Stimulated activated effector memory CD8-positive, alpha-beta T cell treated with anti-CD3 and anti-CD28 coated beads, Interleukin-12 subunit alpha, Interleukin-12 subunit beta, amount 100 ng/mL, for 72 hours (primary cell): ENCODE measurements around the gene LRFN3.

Experiments used
- ATAC-seq: fragments of 150-1000 bp; cut with Tn5 transposase; 2 replicates; pipeline ENCODE4 v1.10.0; 2021
- DNase-seq, 2 donors: peaks; one replicate each; pipeline ENCODE4 v3.0.0; 2021 to 2022; ENCODE audit warnings: low spot score in 2 of 2
- H3K27ac Mint-ChIP-seq: one replicate; pipeline ENCODE4 v1.8.0; 2022; ENCODE audit warnings: mild to moderate bottlenecking, mixed read lengths
- H3K36me3 Mint-ChIP-seq: one replicate; pipeline ENCODE4 v1.8.0; 2022; ENCODE audit warnings: mild to moderate bottlenecking, mixed read lengths
- H3K4me1 Mint-ChIP-seq: one replicate; pipeline ENCODE4 v1.8.0; 2022; ENCODE audit warnings: mixed read lengths
- H3K4me3 Mint-ChIP-seq: one replicate; pipeline ENCODE4 v1.8.0; 2022; ENCODE audit warnings: mild to moderate bottlenecking, mixed read lengths
- H3K9me3 Mint-ChIP-seq: one replicate; pipeline ENCODE4 v1.8.0; 2022; ENCODE audit warnings: mixed read lengths

Gene LRFN3

GRCh38 chr19:35919306-35919705, 16.9 kb upstream of the LRFN3 start:
- DNase-seq (no peak), ATAC-seq (no peak)
- H3K27ac Mint-ChIP-seq = no peak overlapping the region
- peaks cover 7% of the 10 kb centered on the region for H3K4me1 Mint-ChIP-seq
- no peaks in the 10 kb centered on the region for H3K9me3 Mint-ChIP-seq
- H3K4me3 Mint-ChIP-seq = no peak overlapping the region
- no peaks in the 10 kb centered on the region for H3K36me3 Mint-ChIP-seq

- Mint-ChIP-seq H3K4me1 (no peaks in the 10 kb centered on the region), H3K27ac (no peak overlapping the region), H3K9me3 (peaks cover 8% of the 10 kb centered on the region), H3K36me3 (no peaks in the 10 kb centered on the region), H3K4me3 (no peak overlapping the region)
- DNase-seq = no peak
- no peak for ATAC-seq
Measured at GRCh38 chr19:35921012-35921411, 15.2 kb upstream of the LRFN3 start.

DNA sequence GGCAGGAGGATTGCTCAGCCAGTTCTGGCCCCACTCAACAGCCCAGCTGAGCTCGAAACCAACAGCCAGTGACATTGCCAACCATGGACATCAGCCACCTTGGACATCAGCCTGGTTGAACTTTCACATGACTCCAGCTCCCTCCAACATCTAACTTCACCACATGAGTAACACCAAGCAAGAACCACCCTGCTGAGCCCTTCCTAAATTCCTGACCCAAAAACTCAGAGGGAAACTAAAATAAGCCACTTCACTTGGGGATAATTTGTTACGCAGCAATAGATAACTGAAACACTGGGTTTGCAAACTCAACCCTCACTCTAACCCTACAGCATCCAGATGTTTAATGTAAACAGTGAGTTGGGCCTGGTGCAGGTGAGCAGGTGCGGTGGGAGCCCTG, 10.7 kb upstream of the LRFN3 start:
- Mint-ChIP-seq H3K9me3 (peaks cover 11% of the 10 kb centered on the region), H3K27ac (peak overlapping the region; percentile 61)
- DNase-seq = no peak

DNA sequence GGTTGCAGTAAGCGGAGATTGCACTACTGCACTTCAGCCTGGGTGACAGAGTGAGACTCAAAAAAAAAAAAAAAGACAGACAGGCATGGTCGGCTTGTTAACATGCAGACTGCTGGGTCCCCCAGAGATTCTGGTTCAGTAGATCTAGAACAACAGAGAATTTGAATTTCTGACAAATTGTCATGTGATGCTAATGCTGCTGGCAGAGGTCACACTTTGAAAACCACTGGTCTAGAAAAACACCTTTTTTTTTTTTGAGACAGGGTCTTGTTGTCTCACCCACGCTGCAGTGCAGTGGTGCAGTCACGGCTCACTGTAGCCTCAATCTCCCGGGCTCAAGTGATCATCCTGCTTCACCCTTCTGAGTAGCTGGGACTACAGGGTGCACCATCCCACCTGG, 7.7 kb upstream of the LRFN3 start:
- ATAC-seq = no peak
- Mint-ChIP-seq H3K9me3 (peaks cover 11% of the 10 kb centered on the region), H3K4me3 (no peak overlapping the region), H3K36me3 (no peaks in the 10 kb centered on the region), H3K4me1 (peaks cover 36% of the 10 kb centered on the region), H3K27ac (no peak overlapping the region)
- DNase-seq = no peak

More for the DNA sequence above, 10.7 kb upstream of the LRFN3 start:
- no peaks in the 10 kb centered on the region for H3K36me3 Mint-ChIP-seq
- no peak for ATAC-seq
- peaks cover 22% of the 10 kb centered on the region for H3K4me1 Mint-ChIP-seq
- no peak overlapping the region for H3K4me3 Mint-ChIP-seq

DNA sequence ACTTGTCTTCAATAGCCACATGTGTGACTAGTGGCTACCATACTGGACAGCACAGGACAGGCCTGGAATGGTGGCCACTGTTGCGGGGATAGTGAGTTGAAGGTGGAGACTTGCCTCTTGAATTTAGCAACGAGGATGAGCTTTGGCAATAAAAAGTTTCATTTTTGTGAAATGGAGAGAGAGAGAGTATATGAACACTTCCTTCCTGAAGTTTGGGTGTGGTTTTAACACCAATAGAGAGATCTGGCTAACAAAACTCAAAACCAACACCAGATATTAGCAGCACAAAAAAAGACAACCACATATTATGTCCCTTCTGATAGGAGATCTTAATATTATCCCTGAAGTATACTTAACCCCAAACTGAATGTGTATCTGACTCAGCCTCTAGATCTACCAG, 6.3 kb upstream of the LRFN3 start:
- Mint-ChIP-seq H3K9me3 (peaks cover 11% of the 10 kb centered on the region), H3K27ac (peak overlapping the region; percentile 92), H3K4me1 (peaks cover 36% of the 10 kb centered on the region), H3K36me3 (no peaks in the 10 kb centered on the region), H3K4me3 (peak overlapping the region; percentile 61)
- ATAC-seq (peak; percentile 4), DNase-seq (no peak)

DNA sequence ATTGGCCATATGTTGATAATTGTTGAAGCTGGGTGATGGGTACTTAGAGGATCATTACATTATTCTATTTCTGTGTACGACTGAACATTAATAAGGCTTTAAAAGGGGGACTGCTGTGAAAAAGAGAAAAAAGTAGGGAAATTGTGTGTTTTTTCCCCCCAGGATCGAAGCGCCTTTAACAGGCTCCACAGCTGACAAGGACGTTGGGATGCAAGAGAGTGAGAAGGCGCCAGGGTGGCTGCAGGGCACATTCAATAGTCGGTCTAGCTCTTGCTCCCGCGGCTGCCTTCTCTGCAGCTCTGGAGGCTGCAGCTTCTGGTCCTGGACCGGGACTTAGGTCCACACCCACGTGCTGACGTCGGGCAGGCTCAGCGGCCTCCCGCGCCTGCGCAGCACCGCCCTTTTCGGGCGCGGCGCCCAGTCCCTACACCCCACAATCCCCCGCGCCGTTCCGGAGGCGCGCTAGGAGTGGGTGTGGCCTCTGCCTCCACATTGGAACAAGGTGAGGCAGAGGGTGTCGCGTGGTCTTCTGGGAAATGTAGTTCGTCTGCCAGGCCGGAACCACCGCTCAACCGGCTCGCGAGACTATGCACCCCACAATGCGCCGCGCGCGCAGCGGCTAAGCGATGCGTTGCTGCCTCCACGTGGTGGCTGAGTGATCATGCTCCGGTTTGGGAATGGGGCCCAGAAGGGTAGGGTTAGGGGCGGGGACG, 4.9 kb upstream of the LRFN3 start:
- Mint-ChIP-seq H3K9me3 (no peaks in the 10 kb centered on the region), H3K36me3 (no peaks in the 10 kb centered on the region), H3K4me1 (peaks cover 47% of the 10 kb centered on the region), H3K27ac (peak overlapping the region; percentile 1), H3K4me3 (peak overlapping the region; percentile 58)
- peak; percentile 98 for ATAC-seq
- peak; percentile 97 to 99 for DNase-seq

GRCh38 chr19:35931874-35932202, 4.3 kb upstream of the LRFN3 start:
- H3K4me1 Mint-ChIP-seq = peaks cover 43% of the 10 kb centered on the region
- no peaks in the 10 kb centered on the region for H3K9me3 Mint-ChIP-seq
- peak overlapping the region; percentile 58 for H3K4me3 Mint-ChIP-seq
- no peak overlapping the region for H3K27ac Mint-ChIP-seq
- no peaks in the 10 kb centered on the region for H3K36me3 Mint-ChIP-seq
- ATAC-seq = peak; percentile 2
- DNase-seq = no peak

DNA sequence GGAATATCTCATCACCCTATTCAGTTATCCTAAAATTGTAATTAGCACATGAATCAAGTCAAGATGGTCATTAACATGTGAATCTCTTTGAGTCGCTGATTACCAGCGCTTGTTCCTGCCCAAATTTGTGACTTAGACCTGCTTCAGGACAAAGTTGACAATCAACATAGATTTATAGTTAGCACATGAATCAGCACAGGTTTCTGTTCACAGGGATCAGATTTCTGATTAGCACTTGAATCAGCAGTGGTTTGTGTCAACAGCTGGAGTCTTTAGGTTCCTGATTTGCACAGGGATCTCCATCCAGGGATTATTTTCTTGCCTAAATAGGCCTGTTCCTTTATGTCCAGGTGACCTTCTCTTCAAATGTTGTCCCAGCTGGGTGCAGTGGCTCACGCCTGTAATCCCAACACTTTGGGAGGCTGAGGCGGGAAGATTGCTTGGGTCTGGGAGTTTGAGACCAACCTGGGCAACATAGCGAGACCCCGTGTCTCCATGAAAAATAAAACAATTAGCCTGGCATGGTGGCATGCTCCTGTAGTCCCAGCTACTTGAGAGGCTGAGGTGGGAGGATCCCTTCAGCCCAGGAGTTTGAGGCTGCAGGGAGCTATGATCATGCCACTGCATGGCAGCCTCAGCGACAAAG, 3.8 kb upstream of the LRFN3 start:
- DNase-seq (no peak), ATAC-seq (no peak)
- H3K9me3 Mint-ChIP-seq = no peaks in the 10 kb centered on the region
- H3K27ac Mint-ChIP-seq = no peak overlapping the region
- H3K4me3 Mint-ChIP-seq = no peak overlapping the region
- no peaks in the 10 kb centered on the region for H3K36me3 Mint-ChIP-seq
- H3K4me1 Mint-ChIP-seq = peaks cover 42% of the 10 kb centered on the region

DNA sequence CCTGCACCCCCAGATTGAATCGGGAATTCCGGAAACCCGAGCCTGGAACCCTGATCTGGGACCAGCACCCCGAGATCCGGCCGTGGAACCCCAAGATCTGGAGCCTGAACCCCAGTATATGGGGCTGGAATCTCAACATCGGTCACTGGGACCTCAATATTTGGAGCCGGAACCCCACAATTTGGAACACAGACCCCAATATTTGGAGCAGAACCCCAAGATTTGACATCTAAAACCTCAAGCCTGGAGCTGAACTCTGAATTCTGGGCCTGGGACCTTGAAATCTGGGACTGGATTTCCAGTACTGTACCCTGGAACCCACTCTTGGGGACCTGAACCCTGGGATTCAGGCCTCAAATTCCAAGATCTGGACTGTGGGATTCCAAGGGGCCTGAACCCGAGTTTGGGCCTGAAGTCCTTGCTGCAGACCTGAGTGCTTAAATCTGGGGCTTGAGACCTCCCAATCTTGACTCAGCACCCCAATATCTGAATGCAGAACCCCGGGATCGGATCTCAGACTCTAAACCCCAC, 629 bp downstream of the LRFN3 start:
- no peaks in the 10 kb centered on the region for H3K36me3 Mint-ChIP-seq
- peaks cover 40% of the 10 kb centered on the region for H3K4me1 Mint-ChIP-seq
- no peaks in the 10 kb centered on the region for H3K9me3 Mint-ChIP-seq
- H3K27ac Mint-ChIP-seq = no peak overlapping the region
- ATAC-seq (no peak), DNase-seq (no peak)
- H3K4me3 Mint-ChIP-seq = peak overlapping the region; percentile 89

DNA sequence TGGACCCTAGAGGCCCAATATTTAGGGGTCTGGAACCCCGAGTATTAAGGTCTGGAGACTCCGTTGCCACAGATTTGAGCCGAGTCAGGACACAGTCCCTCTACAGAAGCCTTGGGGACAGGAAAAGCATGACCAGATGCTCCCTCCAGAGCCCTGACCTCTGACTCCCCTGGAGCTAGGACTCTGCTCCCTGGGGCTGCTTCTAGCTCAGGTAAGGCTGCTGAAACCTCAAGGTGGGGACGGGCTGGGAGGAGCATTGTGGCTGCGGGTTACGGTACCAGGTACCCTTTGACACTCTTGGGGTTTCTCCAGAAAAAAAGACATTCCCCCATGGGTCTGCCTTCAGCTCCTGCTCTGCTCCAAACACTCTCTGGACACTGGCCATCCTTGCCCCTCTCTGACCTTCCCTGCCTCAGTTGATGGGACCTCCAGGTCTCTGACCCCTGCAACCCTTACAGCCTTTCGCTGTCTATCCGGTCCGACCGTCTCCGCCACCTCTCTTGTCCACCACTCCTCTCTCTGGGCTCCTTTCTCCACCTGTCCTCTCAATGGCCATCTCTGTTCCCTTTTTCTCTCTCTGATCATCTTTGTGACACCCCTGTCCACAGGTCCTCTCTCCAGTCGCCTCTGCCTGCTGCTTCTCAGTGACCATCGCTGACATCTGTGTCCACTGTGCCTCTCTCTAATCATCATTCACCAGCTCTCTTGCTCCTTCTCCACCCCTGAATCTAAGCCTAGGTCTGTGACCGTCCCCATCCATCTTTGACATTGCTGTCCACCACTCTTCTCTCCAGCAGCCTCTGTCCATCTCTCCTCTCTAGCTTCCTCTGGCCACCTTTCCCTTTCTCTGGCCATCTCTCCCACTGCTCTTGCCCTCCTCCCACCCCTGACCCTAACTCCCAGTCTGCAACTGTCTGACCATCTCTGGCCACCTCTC, 1.4 kb downstream of the LRFN3 start:
- H3K9me3 Mint-ChIP-seq = no peaks in the 10 kb centered on the region
- H3K4me3 Mint-ChIP-seq = peak overlapping the region; percentile 89
- H3K4me1 Mint-ChIP-seq = peaks cover 36% of the 10 kb centered on the region
- H3K36me3 Mint-ChIP-seq = no peaks in the 10 kb centered on the region
- ATAC-seq (peak; percentile 1), DNase-seq (no peak)
- peak overlapping the region; percentile 64 for H3K27ac Mint-ChIP-seq

DNA sequence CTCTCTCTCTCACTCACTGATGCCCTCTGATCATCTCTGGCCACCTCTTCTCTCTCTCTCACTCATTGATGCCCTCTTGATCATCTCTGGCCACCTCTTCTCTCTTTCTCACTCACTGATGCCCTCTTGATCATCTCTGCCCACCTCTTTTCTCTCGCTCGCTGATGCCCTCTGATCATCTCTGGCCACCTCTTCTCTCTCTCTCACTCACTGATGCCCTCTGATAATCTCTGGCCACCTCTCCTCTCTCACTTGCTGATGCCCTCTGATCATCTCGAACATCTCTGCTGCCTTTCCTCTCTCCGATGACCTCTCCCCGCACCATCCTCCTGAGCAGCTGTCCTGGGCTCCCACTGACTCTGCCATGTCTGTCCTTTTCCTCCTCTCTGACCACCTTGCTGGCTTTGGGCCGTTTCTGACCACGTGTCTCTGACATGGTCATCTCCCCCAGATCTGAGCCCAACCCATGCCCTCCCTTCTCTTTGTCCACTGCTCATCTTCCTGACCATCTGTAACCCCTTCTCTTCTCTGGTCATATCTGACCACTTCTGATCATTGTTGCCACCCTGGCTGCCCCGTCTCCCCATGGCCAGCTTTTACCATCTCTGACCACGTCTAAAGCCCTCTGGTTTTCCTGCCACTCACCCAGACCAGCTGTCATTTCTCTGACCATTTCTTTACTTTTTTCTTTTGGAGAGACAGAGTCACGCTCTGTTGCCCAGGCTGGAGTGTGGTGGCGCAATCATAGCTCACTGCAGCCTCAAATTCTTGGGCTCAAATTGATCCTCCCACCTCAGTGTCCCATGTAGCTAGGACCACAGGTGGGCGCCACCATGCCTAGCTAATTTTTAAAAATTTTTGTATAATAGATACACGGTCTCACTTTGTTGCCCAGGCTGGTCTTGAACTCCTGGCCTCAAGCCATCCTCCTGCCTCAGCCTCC, 2.4 kb downstream of the LRFN3 start:
- DNase-seq (no peak), ATAC-seq (no peak)
- Mint-ChIP-seq H3K4me1 (peaks cover 42% of the 10 kb centered on the region), H3K36me3 (no peaks in the 10 kb centered on the region), H3K4me3 (peak overlapping the region; percentile 89), H3K27ac (peak overlapping the region; percentile 64), H3K9me3 (no peaks in the 10 kb centered on the region)

- Mint-ChIP-seq H3K36me3 (peaks cover 6% of the 10 kb centered on the region), H3K4me1 (peaks cover 49% of the 10 kb centered on the region), H3K9me3 (no peaks in the 10 kb centered on the region), H3K4me3 (peak overlapping the region; percentile 89), H3K27ac (peak overlapping the region; percentile 64)
- DNase-seq = no peak
- no peak for ATAC-seq
Measured at GRCh38 chr19:35939307-35940077, 3.3 kb downstream of the LRFN3 start.

DNA sequence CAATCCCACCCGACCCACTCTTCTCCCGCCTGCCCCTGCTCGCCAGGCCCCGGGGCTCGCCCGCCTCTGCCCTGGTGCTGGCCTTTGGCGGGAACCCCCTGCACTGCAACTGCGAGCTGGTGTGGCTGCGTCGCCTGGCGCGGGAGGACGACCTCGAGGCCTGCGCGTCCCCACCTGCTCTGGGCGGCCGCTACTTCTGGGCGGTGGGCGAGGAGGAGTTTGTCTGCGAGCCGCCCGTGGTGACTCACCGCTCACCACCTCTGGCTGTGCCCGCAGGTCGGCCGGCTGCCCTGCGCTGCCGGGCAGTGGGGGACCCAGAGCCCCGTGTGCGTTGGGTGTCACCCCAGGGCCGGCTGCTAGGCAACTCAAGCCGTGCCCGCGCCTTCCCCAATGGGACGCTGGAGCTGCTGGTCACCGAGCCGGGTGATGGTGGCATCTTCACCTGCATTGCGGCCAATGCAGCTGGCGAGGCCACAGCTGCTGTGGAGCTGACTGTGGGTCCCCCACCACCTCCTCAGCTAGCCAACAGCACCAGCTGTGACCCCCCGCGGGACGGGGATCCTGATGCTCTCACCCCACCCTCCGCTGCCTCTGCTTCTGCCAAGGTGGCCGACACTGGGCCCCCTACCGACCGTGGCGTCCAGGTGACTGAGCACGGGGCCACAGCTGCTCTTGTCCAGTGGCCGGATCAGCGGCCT, 4.1 kb downstream of the LRFN3 start:
- peaks cover 6% of the 10 kb centered on the region for H3K36me3 Mint-ChIP-seq
- ATAC-seq (no peak), DNase-seq (no peak)
- peaks cover 49% of the 10 kb centered on the region for H3K4me1 Mint-ChIP-seq
- H3K9me3 Mint-ChIP-seq = no peaks in the 10 kb centered on the region
- H3K27ac Mint-ChIP-seq = no peak overlapping the region
- no peak overlapping the region for H3K4me3 Mint-ChIP-seq
